Liver (tissue), 3 donors: ENCODE measurements around the gene ATP8B3.

Experiments
- EGR1 ChIP-seq, 2 donors: IDR thresholded peaks; 2 replicates each; pipeline ENCODE4 v1.6.1; 2016 to 2018; ENCODE audit warnings: antibody characterized with exemption in 2 of 2, low read depth in 2 of 2
- YY1 ChIP-seq: IDR thresholded peaks from 2 replicates; pipeline ENCODE4 v1.6.1; 2016; ENCODE audit warnings: antibody characterized with exemption, mild to moderate bottlenecking
- TF ChIP-seq, protein P1 (sequence below): fragments of 150-350 bp; IDR thresholded peaks from 2 replicates; pipeline ENCODE4 v1.5.1; 2017; ENCODE audit warnings: improper control_type of control experiment, low read depth, low read length; ENCODE audit not compliant: missing input control
- donor health status: healthy.
- donor health status: healthy.

DNA sequence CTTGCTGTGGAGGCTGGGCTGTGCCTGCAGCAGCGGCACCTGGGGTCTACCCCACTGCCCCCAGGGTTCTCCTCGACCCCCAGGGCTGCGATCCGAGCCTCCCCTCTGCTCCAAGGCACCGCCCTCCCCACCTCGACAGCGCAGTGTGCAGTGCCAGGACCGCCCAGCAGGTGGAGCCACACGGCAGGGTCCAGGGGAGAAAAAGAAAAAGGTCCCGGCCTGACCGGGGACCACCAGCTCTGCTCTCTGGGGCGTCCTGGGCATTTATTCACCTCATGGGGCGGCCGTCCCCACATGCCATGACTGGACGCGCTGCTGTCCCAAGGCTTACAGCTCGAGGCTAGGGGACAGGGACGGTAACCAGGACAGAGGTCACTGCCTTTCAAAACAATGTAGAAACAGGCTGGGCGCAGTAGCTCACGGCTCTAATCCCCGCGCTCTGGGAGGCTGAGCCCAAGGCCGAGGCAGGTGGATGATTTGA is 25.6 kb upstream of the ATP8B3 start:
- TF ChIP-seq EGR1 (IDR thresholded peaks at IDR 0.05; ENCODE audit: low read depth in 2 of 2) (no peak), YY1 (peak; percentile 59)
- TF ChIP-seq, protein P1, sequence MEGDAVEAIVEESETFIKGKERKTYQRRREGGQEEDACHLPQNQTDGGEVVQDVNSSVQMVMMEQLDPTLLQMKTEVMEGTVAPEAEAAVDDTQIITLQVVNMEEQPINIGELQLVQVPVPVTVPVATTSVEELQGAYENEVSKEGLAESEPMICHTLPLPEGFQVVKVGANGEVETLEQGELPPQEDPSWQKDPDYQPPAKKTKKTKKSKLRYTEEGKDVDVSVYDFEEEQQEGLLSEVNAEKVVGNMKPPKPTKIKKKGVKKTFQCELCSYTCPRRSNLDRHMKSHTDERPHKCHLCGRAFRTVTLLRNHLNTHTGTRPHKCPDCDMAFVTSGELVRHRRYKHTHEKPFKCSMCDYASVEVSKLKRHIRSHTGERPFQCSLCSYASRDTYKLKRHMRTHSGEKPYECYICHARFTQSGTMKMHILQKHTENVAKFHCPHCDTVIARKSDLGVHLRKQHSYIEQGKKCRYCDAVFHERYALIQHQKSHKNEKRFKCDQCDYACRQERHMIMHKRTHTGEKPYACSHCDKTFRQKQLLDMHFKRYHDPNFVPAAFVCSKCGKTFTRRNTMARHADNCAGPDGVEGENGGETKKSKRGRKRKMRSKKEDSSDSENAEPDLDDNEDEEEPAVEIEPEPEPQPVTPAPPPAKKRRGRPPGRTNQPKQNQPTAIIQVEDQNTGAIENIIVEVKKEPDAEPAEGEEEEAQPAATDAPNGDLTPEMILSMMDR = peak; percentile 81
